ENCODE measurements around the gene LTBP1.

The LTBP1 gene

GRCh38 chr2:33207151-33207740 is 260.5 kb downstream of the LTBP1 start:
- H3K36me3 ChIP-seq (ENCODE audit: control insufficient read depth, insufficient read depth, low read length) = no peaks in the 10 kb centered on the region
- TF ChIP-seq CTCF (IDR thresholded peaks at IDR 0.05; ENCODE audit: insufficient read depth, low read length, poor library complexity, severe bottlenecking) = no peak
- H3K27me3 ChIP-seq (replicated peaks; ENCODE audit: control insufficient read depth, insufficient read depth, low read length) = peaks cover 2% of the 10 kb centered on the region; the same call in 1 of the 2 replicates
- no peak for DNase-seq (ENCODE audit: extremely low read depth, insufficient read length)
- H3K4me3 ChIP-seq (replicated peaks; ENCODE audit: low read depth, low read length) = no peak overlapping the region

GRCh38 chr2:33208400-33208799 is 261.6 kb downstream of the LTBP1 start:
- no peaks in the 10 kb centered on the region; the same call in 1 of the 2 replicates for H3K27me3 ChIP-seq (replicated peaks; ENCODE audit: control insufficient read depth, insufficient read depth, low read length)
- TF ChIP-seq CTCF (IDR thresholded peaks at IDR 0.05; ENCODE audit: insufficient read depth, low read length, poor library complexity, severe bottlenecking) = no peak
- H3K4me3 ChIP-seq (replicated peaks; ENCODE audit: low read depth, low read length) = no peak overlapping the region
- H3K36me3 ChIP-seq (ENCODE audit: control insufficient read depth, insufficient read depth, low read length) = no peaks in the 10 kb centered on the region
- DNase-seq (ENCODE audit: extremely low read depth, insufficient read length) = no peak

GRCh38 chr2:33209976-33210375 is 263.2 kb downstream of the LTBP1 start:
- H3K27me3 ChIP-seq (replicated peaks; ENCODE audit: control insufficient read depth, insufficient read depth, low read length) = no peaks in the 10 kb centered on the region; the same call in none of the 2 replicates
- no peak for TF ChIP-seq CTCF (IDR thresholded peaks at IDR 0.05; ENCODE audit: insufficient read depth, low read length, poor library complexity, severe bottlenecking)
- H3K4me3 ChIP-seq (replicated peaks; ENCODE audit: low read depth, low read length) = no peak overlapping the region
- no peak for DNase-seq (ENCODE audit: extremely low read depth, insufficient read length)
- H3K36me3 ChIP-seq (ENCODE audit: control insufficient read depth, insufficient read depth, low read length) = no peaks in the 10 kb centered on the region

- DNase-seq (ENCODE audit: extremely low read depth, insufficient read length) = no peak
- Histone ChIP-seq H3K4me3 (replicated peaks; ENCODE audit: low read depth, low read length) (no peak overlapping the region), H3K36me3 (ENCODE audit: control insufficient read depth, insufficient read depth, low read length) (no peaks in the 10 kb centered on the region), H3K27me3 (replicated peaks; ENCODE audit: control insufficient read depth, insufficient read depth, low read length) (no peaks in the 10 kb centered on the region; the same call in none of the 2 replicates)
- no peak for TF ChIP-seq CTCF (IDR thresholded peaks at IDR 0.05; ENCODE audit: insufficient read depth, low read length, poor library complexity, severe bottlenecking)
Observed at GRCh38 chr2:33210626-33211025, 263.9 kb downstream of the LTBP1 start.

GRCh38 chr2:33212151-33212550 is 265.4 kb downstream of the LTBP1 start:
- no peaks in the 10 kb centered on the region for H3K36me3 ChIP-seq (ENCODE audit: control insufficient read depth, insufficient read depth, low read length)
- TF ChIP-seq CTCF (IDR thresholded peaks at IDR 0.05; ENCODE audit: insufficient read depth, low read length, poor library complexity, severe bottlenecking) = no peak
- DNase-seq (ENCODE audit: extremely low read depth, insufficient read length) = no peak
- no peak overlapping the region for H3K4me3 ChIP-seq (replicated peaks; ENCODE audit: low read depth, low read length)
- H3K27me3 ChIP-seq (replicated peaks; ENCODE audit: control insufficient read depth, insufficient read depth, low read length) = no peaks in the 10 kb centered on the region; the same call in none of the 2 replicates

GRCh38 chr2:33213244-33213643 is 266.5 kb downstream of the LTBP1 start:
- no peak for TF ChIP-seq CTCF (IDR thresholded peaks at IDR 0.05; ENCODE audit: insufficient read depth, low read length, poor library complexity, severe bottlenecking)
- H3K36me3 ChIP-seq (ENCODE audit: control insufficient read depth, insufficient read depth, low read length) = no peaks in the 10 kb centered on the region
- H3K27me3 ChIP-seq (replicated peaks; ENCODE audit: control insufficient read depth, insufficient read depth, low read length) = no peaks in the 10 kb centered on the region; the same call in none of the 2 replicates
- no peak overlapping the region for H3K4me3 ChIP-seq (replicated peaks; ENCODE audit: low read depth, low read length)
- DNase-seq (ENCODE audit: extremely low read depth, insufficient read length) = no peak

Measured in GM06990 (cell line).